ENCODE measurements around the gene ITIH1.

- TF ChIP-seq CTCF (conservative IDR thresholded peaks at IDR 0.05): no peak
- no peak for TF ChIP-seq ZFX (IDR thresholded peaks at IDR 0.05)
These were observed 52.1 kb downstream of the ITIH1 start for GRCh38 chr3:52829482-52829881.
